ENCODE results near the gene TUT4.

Gene TUT4

GRCh38 chr1:52439976-52440375, 112.9 kb downstream of the TUT4 start:
- TF ChIP-seq GATA2 (IDR thresholded peaks at IDR 0.05; ENCODE audit: low read depth, low read length) (no peak), GATA3 (IDR thresholded peaks at IDR 0.05; ENCODE audit: low read depth, low read length) (no peak)

GRCh38 chr1:52436817-52437216, 116.1 kb downstream of the TUT4 start:
- TF ChIP-seq GATA2 (IDR thresholded peaks at IDR 0.05; ENCODE audit: low read depth, low read length) = no peak
- no peak for TF ChIP-seq GATA3 (IDR thresholded peaks at IDR 0.05; ENCODE audit: low read depth, low read length)

- TF ChIP-seq GATA2 (IDR thresholded peaks at IDR 0.05; ENCODE audit: low read depth, low read length) (no peak), GATA3 (IDR thresholded peaks at IDR 0.05; ENCODE audit: low read depth, low read length) (no peak)
Measured at GRCh38 chr1:52435650-52436049, 117.2 kb downstream of the TUT4 start.

GRCh38 chr1:52435211-52435610, 117.7 kb downstream of the TUT4 start:
- TF ChIP-seq GATA3 (IDR thresholded peaks at IDR 0.05; ENCODE audit: low read depth, low read length) (no peak), GATA2 (IDR thresholded peaks at IDR 0.05; ENCODE audit: low read depth, low read length) (no peak)

- no peak for TF ChIP-seq GATA3 (IDR thresholded peaks at IDR 0.05; ENCODE audit: low read depth, low read length)
- no peak for TF ChIP-seq GATA2 (IDR thresholded peaks at IDR 0.05; ENCODE audit: low read depth, low read length)
Measured at GRCh38 chr1:52432807-52433206, 120.1 kb downstream of the TUT4 start.

- no peak for TF ChIP-seq GATA3 (IDR thresholded peaks at IDR 0.05; ENCODE audit: low read depth, low read length)
- TF ChIP-seq GATA2 (IDR thresholded peaks at IDR 0.05; ENCODE audit: low read depth, low read length) = no peak
Measured at GRCh38 chr1:52427152-52427551, 125.7 kb downstream of the TUT4 start.

- TF ChIP-seq GATA2 (IDR thresholded peaks at IDR 0.05; ENCODE audit: low read depth, low read length) = no peak
- TF ChIP-seq GATA3 (IDR thresholded peaks at IDR 0.05; ENCODE audit: low read depth, low read length) = no peak
Measured at GRCh38 chr1:52426371-52426770, 126.5 kb downstream of the TUT4 start.

- TF ChIP-seq GATA2 (IDR thresholded peaks at IDR 0.05; ENCODE audit: low read depth, low read length) (no peak), GATA3 (IDR thresholded peaks at IDR 0.05; ENCODE audit: low read depth, low read length) (no peak)
Measured at GRCh38 chr1:52424813-52425212, 128.1 kb downstream of the TUT4 start.

GRCh38 chr1:52424231-52424636, 128.7 kb downstream of the TUT4 start:
- no peak for TF ChIP-seq GATA2 (IDR thresholded peaks at IDR 0.05; ENCODE audit: low read depth, low read length)
- no peak for TF ChIP-seq GATA3 (IDR thresholded peaks at IDR 0.05; ENCODE audit: low read depth, low read length)

GRCh38 chr1:52423771-52424170, 129.1 kb downstream of the TUT4 start:
- TF ChIP-seq GATA2 (IDR thresholded peaks at IDR 0.05; ENCODE audit: low read depth, low read length) = no peak
- no peak for TF ChIP-seq GATA3 (IDR thresholded peaks at IDR 0.05; ENCODE audit: low read depth, low read length)

- TF ChIP-seq GATA3 (IDR thresholded peaks at IDR 0.05; ENCODE audit: low read depth, low read length) (no peak), GATA2 (IDR thresholded peaks at IDR 0.05; ENCODE audit: low read depth, low read length) (no peak)
Measured at GRCh38 chr1:52423055-52423454, 129.8 kb downstream of the TUT4 start.

GRCh38 chr1:52420713-52421112, 132.2 kb downstream of the TUT4 start:
- TF ChIP-seq GATA3 (IDR thresholded peaks at IDR 0.05; ENCODE audit: low read depth, low read length) = no peak
- no peak for TF ChIP-seq GATA2 (IDR thresholded peaks at IDR 0.05; ENCODE audit: low read depth, low read length)

GRCh38 chr1:52416811-52417210, 136.1 kb downstream of the TUT4 start:
- TF ChIP-seq GATA3 (IDR thresholded peaks at IDR 0.05; ENCODE audit: low read depth, low read length) = no peak
- no peak for TF ChIP-seq GATA2 (IDR thresholded peaks at IDR 0.05; ENCODE audit: low read depth, low read length)

- TF ChIP-seq GATA3 (IDR thresholded peaks at IDR 0.05; ENCODE audit: low read depth, low read length) (no peak), GATA2 (IDR thresholded peaks at IDR 0.05; ENCODE audit: low read depth, low read length) (no peak)
Measured at GRCh38 chr1:52414942-52415341, 137.9 kb downstream of the TUT4 start.

- TF ChIP-seq GATA2 (IDR thresholded peaks at IDR 0.05; ENCODE audit: low read depth, low read length) = no peak
- no peak for TF ChIP-seq GATA3 (IDR thresholded peaks at IDR 0.05; ENCODE audit: low read depth, low read length)
Measured at GRCh38 chr1:52413410-52413989, 139.4 kb downstream of the TUT4 start.

- TF ChIP-seq GATA3 (IDR thresholded peaks at IDR 0.05; ENCODE audit: low read depth, low read length) (no peak), GATA2 (IDR thresholded peaks at IDR 0.05; ENCODE audit: low read depth, low read length) (no peak)
Measured at GRCh38 chr1:52404975-52405338, 147.9 kb downstream of the TUT4 start.
